Daoy (cell line): ENCODE results near the gene ARMC3. TPM values are rescaled to one million over a fixed set of nuclear protein-coding genes. Genes with fewer than 3 reads are reported as not detected.
"Not testable (repeated sequence)": the region's sequence is repeated elsewhere in the genome, so short reads cannot be mapped to it uniquely, and the experiment has no call there.

Experiments used
- DNase-seq: peaks from one replicate; pipeline ENCODE4 v3.0.0-alpha.2; 2015; ENCODE audit warnings: low read depth
- total RNA-seq: library from RNA; depleted of rRNA; stranded (reverse); fragments of >200 nt; shearing (Covaris generic); gene quantifications from 2 replicates; pipeline ENCODE4 v1.2.3, GENCODE V29; 2014; rRNA removed

ARMC3 gene
- total RNA-seq, 1 experiment from 2014 or later = not detected

DNA sequence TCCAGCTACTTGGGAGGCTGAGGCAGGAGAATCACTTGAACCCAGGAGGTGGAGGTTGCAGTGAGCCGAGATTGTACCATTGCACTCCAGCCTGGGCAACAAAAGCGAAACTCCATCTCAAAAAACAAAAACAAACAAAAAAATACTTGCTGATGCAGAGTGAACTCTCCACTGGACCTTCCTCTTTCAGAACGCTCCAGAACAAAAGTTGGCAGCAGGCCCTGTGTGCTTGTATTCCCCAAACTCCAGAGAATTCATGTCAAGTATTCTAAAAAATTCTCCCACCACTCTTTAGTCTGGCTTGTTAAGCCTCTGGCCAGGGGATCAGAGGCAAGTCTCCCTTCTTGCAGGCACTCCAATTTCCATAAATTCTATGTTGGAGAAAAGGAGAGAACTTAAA lies 144.7 kb downstream of the ARMC3 start:
- not testable (repeated sequence) for DNase-seq

- no peak for DNase-seq
Measured at GRCh38 chr10:23073527-23073926, 145.7 kb downstream of the ARMC3 start.

DNA sequence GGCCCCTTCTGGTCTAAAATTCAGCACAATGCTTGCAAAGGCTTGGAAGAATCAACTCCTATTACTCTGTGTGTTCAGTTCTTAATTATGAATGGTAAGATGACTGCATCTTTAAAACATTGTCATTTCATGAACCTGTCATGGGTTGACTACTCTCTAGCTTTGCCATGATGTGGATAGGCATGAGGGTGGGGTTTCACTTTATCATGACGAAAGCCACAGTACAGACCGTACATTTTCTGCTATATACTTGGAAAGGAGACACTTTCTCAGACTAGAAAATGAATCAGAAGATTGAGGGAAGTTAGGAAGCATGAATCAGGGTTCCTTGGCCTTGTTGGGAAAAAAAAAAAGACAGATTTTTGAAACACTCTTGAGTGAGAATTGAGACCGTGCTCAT lies 147.8 kb downstream of the ARMC3 start:
- no peak for DNase-seq

DNA sequence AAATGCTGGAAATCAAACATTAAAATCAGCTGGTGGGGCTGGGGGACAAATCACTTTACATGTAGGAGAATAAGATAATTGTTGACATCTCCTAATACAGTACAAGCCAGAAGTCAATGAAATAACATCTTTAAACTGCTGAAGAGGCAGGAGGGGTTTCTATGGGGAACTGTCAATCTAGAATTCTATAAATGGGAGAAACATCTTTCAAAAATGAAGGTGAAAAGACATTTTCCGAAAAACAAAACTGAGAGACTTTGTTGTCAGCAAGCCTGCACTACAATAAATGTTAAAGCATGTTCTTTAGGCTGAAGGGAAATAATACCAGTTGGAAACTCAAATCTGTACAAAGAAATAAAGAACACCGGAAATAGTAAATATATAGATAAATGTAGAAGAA lies 150.3 kb downstream of the ARMC3 start:
- DNase-seq = no peak

DNA sequence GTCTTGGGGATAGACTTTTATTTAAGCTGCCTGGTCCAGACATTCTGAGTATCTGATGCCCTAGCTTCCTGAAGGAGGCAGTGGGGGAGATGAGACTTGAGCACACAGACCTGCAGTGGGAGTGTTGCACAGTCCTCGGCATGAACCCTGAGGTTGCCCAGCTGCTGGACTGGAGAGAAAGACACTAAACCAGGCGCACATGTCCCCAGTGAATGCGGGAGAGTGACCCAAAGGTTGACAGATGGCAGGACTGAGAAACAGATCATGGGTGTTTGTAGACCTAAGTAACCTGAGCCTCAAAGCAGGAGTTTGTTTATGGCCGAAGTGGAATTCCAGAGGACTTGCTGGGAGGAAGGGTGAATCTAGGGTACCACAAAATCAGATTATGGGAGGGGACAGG lies 151.8 kb downstream of the ARMC3 start:
- no peak for DNase-seq

DNA sequence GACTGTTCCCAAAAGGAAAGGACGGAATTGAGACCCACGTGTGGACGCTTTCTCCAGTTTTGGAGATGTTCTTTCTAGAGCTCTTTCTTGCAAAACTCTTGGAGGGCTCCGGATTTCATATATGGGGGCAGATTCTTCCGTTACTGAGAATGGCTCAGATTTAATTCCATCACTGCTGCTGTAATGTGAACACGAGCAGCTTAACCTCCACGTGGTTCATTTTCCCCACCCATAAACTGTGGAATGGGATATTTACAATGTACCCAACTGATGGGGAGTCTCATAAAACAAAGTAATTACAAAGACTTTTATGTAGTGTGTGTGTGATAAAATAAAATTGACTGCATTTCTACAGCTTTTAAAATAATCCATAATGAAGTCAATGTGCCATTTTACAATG lies 152.4 kb downstream of the ARMC3 start:
- DNase-seq = no peak

DNA sequence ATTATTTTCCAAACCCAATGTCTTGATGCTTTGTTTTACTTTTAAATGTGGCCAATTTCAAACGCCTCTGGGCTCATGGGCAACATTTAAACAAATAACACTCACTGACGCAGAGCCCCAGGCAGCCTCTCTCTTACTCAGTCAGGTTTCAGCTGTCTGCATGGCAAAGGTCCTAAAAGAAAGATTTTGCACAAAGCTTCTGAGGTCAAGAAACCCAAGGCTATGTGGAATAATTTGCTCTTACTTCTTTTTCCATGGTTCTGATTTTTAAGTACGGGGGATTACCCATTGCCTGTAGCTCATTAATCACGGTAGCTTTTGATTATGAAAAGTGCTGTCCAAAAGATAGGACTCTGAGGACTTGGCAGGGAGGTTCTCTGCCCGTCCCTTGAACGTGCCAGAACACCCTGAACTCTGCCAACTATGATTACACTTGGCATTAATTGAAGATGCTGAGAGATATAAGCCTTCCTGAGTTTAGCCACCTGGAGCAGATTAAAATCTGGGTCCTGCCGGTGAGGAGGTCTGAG lies 153.4 kb downstream of the ARMC3 start:
- DNase-seq = no peak

GRCh38 chr10:23081891-23082290 lies 154.0 kb downstream of the ARMC3 start:
- no peak for DNase-seq

Other genes starting within 250 kb of the ARMC3 start
- 28.1 and 55.7 TPM in 2 replicates for gene PIP4K2A, start 213.5 kb upstream of the ARMC3 start, total RNA-seq
- gene MSRB2, start 167.5 kb downstream of the ARMC3 start, total RNA-seq = 7.8 and 9.0 TPM in 2 replicates